ENCODE measurements around the gene ZPLD1. TPM values are rescaled to one million over a fixed set of nuclear protein-coding genes. Genes with fewer than 3 reads are reported as not detected.

ZPLD1 gene
- total RNA-seq, 3 donors from 2014 or later: 0.33 to 0.59 TPM; not detected in 1

GRCh38 chr3:102457644-102458043 lies 22.8 kb downstream of the ZPLD1 start:
- Histone ChIP-seq H3K4me3 (no peak overlapping the region), H3K27ac (no peak overlapping the region), H3K36me3 (no peaks in the 10 kb centered on the region), H3K27me3 (no peaks in the 10 kb centered on the region), H3K4me1 (no peaks in the 10 kb centered on the region), H3K9me3 (no peaks in the 10 kb centered on the region)
- intact Hi-C loops (cut with DNase I; ENCODE audit: low total_unique reads): no loop called here
- no peak for TF ChIP-seq CTCF (IDR thresholded peaks at IDR 0.05)
- TF ChIP-seq POLR2A (IDR thresholded peaks at IDR 0.05): no peak
- TF ChIP-seq POLR2AphosphoS5 (IDR thresholded peaks at IDR 0.05): no peak
- no peak for DNase-seq (ENCODE audit: low spot score in 2 of 2)

- DNase-seq (ENCODE audit: low spot score in 2 of 2): no peak
- intact Hi-C loops (cut with DNase I; ENCODE audit: low total_unique reads): no loop called here
- TF ChIP-seq CTCF (IDR thresholded peaks at IDR 0.05) (no peak), POLR2A (IDR thresholded peaks at IDR 0.05) (no peak), POLR2AphosphoS5 (IDR thresholded peaks at IDR 0.05) (no peak)
- Histone ChIP-seq H3K27ac (no peak overlapping the region), H3K36me3 (no peaks in the 10 kb centered on the region), H3K9me3 (no peaks in the 10 kb centered on the region), H3K4me3 (no peak overlapping the region), H3K27me3 (no peaks in the 10 kb centered on the region), H3K4me1 (no peaks in the 10 kb centered on the region)
Observed at GRCh38 chr3:102460579-102460978, 25.8 kb downstream of the ZPLD1 start.

GRCh38 chr3:102464261-102464660 lies 29.4 kb downstream of the ZPLD1 start:
- TF ChIP-seq POLR2A (IDR thresholded peaks at IDR 0.05) (no peak), POLR2AphosphoS5 (IDR thresholded peaks at IDR 0.05) (no peak), CTCF (IDR thresholded peaks at IDR 0.05) (no peak)
- no peaks in the 10 kb centered on the region for H3K4me1 ChIP-seq

GRCh38 chr3:102466001-102466400 lies 31.2 kb downstream of the ZPLD1 start:
- TF ChIP-seq POLR2A (IDR thresholded peaks at IDR 0.05) (no peak), POLR2AphosphoS5 (IDR thresholded peaks at IDR 0.05) (no peak), CTCF (IDR thresholded peaks at IDR 0.05) (no peak)
- Histone ChIP-seq H3K27me3 (no peaks in the 10 kb centered on the region), H3K4me3 (no peak overlapping the region), H3K9me3 (no peaks in the 10 kb centered on the region), H3K4me1 (no peaks in the 10 kb centered on the region), H3K27ac (no peak overlapping the region), H3K36me3 (no peaks in the 10 kb centered on the region)
- DNase-seq (ENCODE audit: low spot score in 2 of 2): no peak
- intact Hi-C loops (cut with DNase I; ENCODE audit: low total_unique reads): no loop called here

More at GRCh38 chr3:102464261-102464660, 29.4 kb downstream of the ZPLD1 start:
- Histone ChIP-seq H3K4me3 (no peak overlapping the region), H3K36me3 (no peaks in the 10 kb centered on the region), H3K27me3 (no peaks in the 10 kb centered on the region), H3K9me3 (no peaks in the 10 kb centered on the region), H3K27ac (no peak overlapping the region)
- DNase-seq (ENCODE audit: low spot score in 2 of 2): no peak
- intact Hi-C loops (cut with DNase I; ENCODE audit: low total_unique reads): no loop called here

GRCh38 chr3:102470066-102470465 lies 35.3 kb downstream of the ZPLD1 start:
- no peaks in the 10 kb centered on the region for H3K9me3 ChIP-seq
- intact Hi-C loops (cut with DNase I; ENCODE audit: low total_unique reads): no loop called here
- no peaks in the 10 kb centered on the region for H3K36me3 ChIP-seq
- no peak overlapping the region for H3K27ac ChIP-seq
- no peak overlapping the region for H3K4me3 ChIP-seq
- no peak for DNase-seq (ENCODE audit: low spot score in 2 of 2)
- no peaks in the 10 kb centered on the region for H3K4me1 ChIP-seq
- no peak for TF ChIP-seq CTCF (IDR thresholded peaks at IDR 0.05)
- no peak for TF ChIP-seq POLR2AphosphoS5 (IDR thresholded peaks at IDR 0.05)
- TF ChIP-seq POLR2A (IDR thresholded peaks at IDR 0.05): no peak
- no peaks in the 10 kb centered on the region for H3K27me3 ChIP-seq
